ENCODE data around the gene UBLCP1. TPM values are rescaled to one million over a fixed set of nuclear protein-coding genes. Genes with fewer than 3 reads are reported as not detected.

Gene UBLCP1
- total and polyA plus RNA-seq, 2 of the 8 experiments (the other 6 are each of a cell fraction or from before 2014, with no cell fraction given): 13.0 to 40.9 TPM

DNA sequence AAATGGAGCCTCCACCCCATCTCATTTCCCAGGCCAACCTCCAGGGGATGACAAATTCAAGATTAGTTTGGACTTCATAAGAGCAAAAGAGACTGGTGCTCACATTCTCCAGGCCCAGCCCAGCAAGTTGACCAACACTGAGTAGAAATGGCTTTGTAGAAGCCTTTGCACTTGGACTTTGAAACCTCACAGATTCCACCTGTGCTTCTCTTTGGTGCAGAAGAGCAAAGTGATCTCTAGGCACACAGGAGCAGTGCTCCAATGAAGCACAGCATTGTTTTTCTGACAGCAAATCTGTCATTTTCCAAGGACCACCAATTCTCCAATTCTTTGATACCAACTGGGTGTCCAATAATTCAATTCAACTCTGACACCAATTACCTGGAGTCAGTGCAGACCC, 36.6 kb upstream of the UBLCP1 start:
- no peak overlapping the region for H2BK5ac ChIP-seq (ENCODE audit: low read depth, low read length)
- H3K27me3 ChIP-seq (replicated peaks in 1 of 4; ENCODE audit: control insufficient read depth in 3 of 4, extremely low read depth in 1 of 4, insufficient read depth in 3 of 4, low read length in 3 of 4): peaks cover 21 to 51% (median 42%) of the 10 kb centered on the region in 4 experiments
- H3K36me3 ChIP-seq (ENCODE audit: control insufficient read depth in 2 of 4, insufficient read depth in 4 of 4, low read length in 3 of 4): no peaks in the 10 kb centered on the region
- H3K56ac ChIP-seq (replicated peaks; ENCODE audit: insufficient read length, low read depth, low read length): no peak overlapping the region
- no peaks in the 10 kb centered on the region for H3K79me1 ChIP-seq (ENCODE audit: low read depth, low read length)
- no peak overlapping the region for H2BK120ac ChIP-seq (replicated peaks; ENCODE audit: low read depth, low read length)
- H2AFZ ChIP-seq (ENCODE audit: low read length): no peak overlapping the region
- no peak for TF ChIP-seq NANOG (IDR thresholded peaks at IDR 0.05; ENCODE audit: insufficient read depth, low read depth, low read length, poor library complexity, severe bottlenecking)
- no peak for TF ChIP-seq BCL11A (IDR thresholded peaks at IDR 0.05; ENCODE audit: low read depth in 2 of 2, low read length in 2 of 2)
- TF ChIP-seq BACH1 (IDR thresholded peaks at IDR 0.05; ENCODE audit: low read length): no peak
- no peak for TF ChIP-seq KDM4A (IDR thresholded peaks at IDR 0.05; ENCODE audit: low read depth, low read length, severe bottlenecking)
- TF ChIP-seq GABPA (IDR thresholded peaks at IDR 0.05; ENCODE audit: borderline replicate concordance, insufficient read depth, low read length): no peak
- no peak for TF ChIP-seq CBX5 (IDR thresholded peaks at IDR 0.05; ENCODE audit: low read depth, low read length)
- no peak overlapping the region for H4K5ac ChIP-seq (ENCODE audit: insufficient read length, low read depth, low read length)
- H2BK12ac ChIP-seq (ENCODE audit: low read depth, low read length): no peak overlapping the region
- no peak for FAIRE-seq
- H3K18ac ChIP-seq (ENCODE audit: extremely low read depth, low read length): no peak overlapping the region
- no peak overlapping the region for H3K9ac ChIP-seq (replicated peaks in 1 of 4; ENCODE audit: extremely low read depth in 1 of 4, low read depth in 3 of 4, low read length in 3 of 4)
- POLR2A ChIA-PET (ENCODE audit: partially characterized antibody): no interaction called here
- no peak overlapping the region for H3K4me2 ChIP-seq (ENCODE audit: insufficient read depth in 1 of 2, low read depth in 2 of 2, low read length in 2 of 2)
- no peak overlapping the region for H2AK5ac ChIP-seq (ENCODE audit: low read depth, low read length)
- no peak overlapping the region for H3K4ac ChIP-seq (replicated peaks; ENCODE audit: insufficient read length, low read depth, low read length)
- H3K14ac ChIP-seq (ENCODE audit: insufficient read length): no peak overlapping the region
- H4K8ac ChIP-seq (ENCODE audit: extremely low read depth, insufficient read depth, low read length): no peak overlapping the region
- no peak for DNase-seq (ENCODE audit: low read depth in 1 of 2, low spot score in 2 of 2)
- no peaks in the 10 kb centered on the region for H3K23me2 ChIP-seq (ENCODE audit: low read depth, low read length)
- H3K79me2 ChIP-seq (ENCODE audit: control insufficient read depth in 1 of 2, insufficient read depth in 2 of 2, low read length in 2 of 2): no peaks in the 10 kb centered on the region
- H3K4me1 ChIP-seq (replicated peaks in 1 of 4; ENCODE audit: control insufficient read depth in 3 of 4, insufficient read depth in 4 of 4, low read length in 3 of 4): peaks cover 0 to 2% (median 0%) of the 10 kb centered on the region in 4 experiments; a peak in 1 of 7 replicates
- peaks cover 0 to 1% of the 10 kb centered on the region in 2 experiments for H4K20me1 ChIP-seq (replicated peaks in 1 of 2; ENCODE audit: control insufficient read depth in 1 of 2, insufficient read depth in 2 of 2, low read length in 2 of 2)
- H2BK15ac ChIP-seq (ENCODE audit: low read length): no peak overlapping the region
- no peak overlapping the region for H3K27ac ChIP-seq (ENCODE audit: low read depth, low read length)
- H3K4me3 ChIP-seq (ENCODE audit: extremely low read depth in 1 of 4, insufficient read depth in 2 of 4, low read depth in 3 of 4, low read length in 4 of 4): no peak overlapping the region
- no peak overlapping the region for H3K23ac ChIP-seq (ENCODE audit: insufficient read length)
- H4K91ac ChIP-seq (replicated peaks; ENCODE audit: insufficient read length, low read length): no peak overlapping the region
- H3K9me3 ChIP-seq (ENCODE audit: insufficient read depth in 2 of 2, low read depth in 1 of 2, low read length in 1 of 2): no peaks in the 10 kb centered on the region
- no peak overlapping the region for H2BK20ac ChIP-seq (ENCODE audit: low read length)
- CTCF ChIA-PET (ENCODE audit: partially characterized antibody): no interaction called here

All from H1 (cell line).